WI38 (cell line): ENCODE data around the gene PTRH2.
A peak's percentile ranks its signal among the peaks of the same experiment; 100 is the strongest.

Source experiments
- H3K4me3 ChIP-seq: 2 replicates; pipeline ENCODE4 v1.5.1; 2011; ENCODE audit warnings: low read depth, mild to moderate bottlenecking, control low read depth, low read length
- CTCF ChIP-seq: IDR thresholded peaks from 2 replicates; pipeline ENCODE4 v1.5.1; 2012; ENCODE audit warnings: low read depth, mild to moderate bottlenecking, control low read depth, low read length

PTRH2 gene

GRCh38 chr17:59751955-59752413 is 44.8 kb upstream of the PTRH2 start:
- H3K4me3 ChIP-seq: no peak overlapping the region
- TF ChIP-seq CTCF: no peak

GRCh38 chr17:59748591-59748990 is 41.4 kb upstream of the PTRH2 start:
- TF ChIP-seq CTCF: no peak
- no peak overlapping the region for H3K4me3 ChIP-seq

DNA sequence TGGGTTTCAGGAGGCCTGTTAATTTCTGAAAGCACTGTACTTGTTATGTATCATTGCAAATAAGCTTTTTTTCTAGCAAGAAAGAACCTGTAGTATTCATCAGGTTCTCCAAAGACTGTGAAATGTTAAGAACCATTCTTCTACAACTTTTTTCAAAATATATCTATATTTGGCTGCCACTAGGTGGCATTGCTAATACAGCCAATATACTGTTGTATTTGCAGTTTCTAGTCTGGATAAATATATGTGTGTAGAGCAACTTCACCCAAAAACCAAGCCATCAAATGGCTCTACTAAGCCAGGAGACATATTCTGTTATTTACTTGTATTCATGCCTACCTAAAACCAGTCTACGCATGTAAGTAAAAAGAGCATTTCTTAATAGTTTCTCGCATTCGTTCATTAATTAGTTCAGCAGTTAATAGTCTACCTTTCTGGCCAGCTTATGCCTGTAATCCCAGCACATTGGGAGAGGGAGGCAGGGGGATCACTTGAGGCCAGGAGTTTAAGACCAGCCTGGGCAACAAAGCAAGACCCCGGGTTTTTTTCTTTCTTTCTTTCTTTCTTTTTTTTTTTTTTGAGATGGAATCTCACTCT is 39.7 kb upstream of the PTRH2 start:
- H3K4me3 ChIP-seq: no peak overlapping the region
- TF ChIP-seq CTCF: peak; percentile 21; the same call in 1 of the 2 replicates

GRCh38 chr17:59745040-59745439 is 37.8 kb upstream of the PTRH2 start:
- no peak overlapping the region for H3K4me3 ChIP-seq
- no peak for TF ChIP-seq CTCF

DNA sequence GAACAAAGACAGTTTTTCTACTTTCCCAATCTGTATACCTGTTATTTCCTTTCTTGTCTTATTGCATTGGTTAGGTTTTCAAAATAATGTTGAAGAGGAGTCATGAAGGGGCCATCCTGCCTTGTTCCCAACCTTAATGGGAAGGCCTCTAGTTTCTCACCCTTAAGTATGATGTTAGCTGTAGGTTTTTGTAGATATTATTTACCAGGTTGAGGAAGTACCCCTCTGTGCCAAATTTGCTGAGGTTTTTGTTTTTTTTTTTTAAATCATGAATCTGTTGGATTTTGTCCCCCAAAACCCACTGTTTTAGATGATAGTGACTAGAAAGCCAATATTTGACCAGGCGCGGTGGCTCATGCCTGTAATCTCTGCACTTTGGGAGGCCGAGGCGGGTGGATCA is 36.6 kb upstream of the PTRH2 start:
- H3K4me3 ChIP-seq: no peak overlapping the region
- no peak for TF ChIP-seq CTCF

DNA sequence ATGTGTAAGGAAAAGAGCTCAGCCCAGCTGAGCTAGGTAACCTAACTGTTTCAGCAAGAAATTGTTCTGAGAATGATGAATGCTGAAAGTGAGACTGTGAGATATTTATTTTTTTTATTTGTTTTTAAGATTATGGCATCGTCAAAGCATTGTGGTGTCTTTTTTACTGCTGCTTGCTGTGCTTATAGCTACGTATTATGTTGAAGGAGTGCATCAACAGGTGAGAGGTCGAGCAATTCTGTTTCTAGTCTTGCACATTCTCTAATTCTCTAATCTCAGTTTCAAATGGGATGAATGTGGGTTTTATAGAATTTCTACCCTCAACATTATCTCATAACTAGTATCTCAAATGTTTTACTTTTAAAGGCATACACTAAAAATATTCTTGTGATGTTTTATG is 30.1 kb upstream of the PTRH2 start:
- H3K4me3 ChIP-seq: no peak overlapping the region
- no peak for TF ChIP-seq CTCF

DNA sequence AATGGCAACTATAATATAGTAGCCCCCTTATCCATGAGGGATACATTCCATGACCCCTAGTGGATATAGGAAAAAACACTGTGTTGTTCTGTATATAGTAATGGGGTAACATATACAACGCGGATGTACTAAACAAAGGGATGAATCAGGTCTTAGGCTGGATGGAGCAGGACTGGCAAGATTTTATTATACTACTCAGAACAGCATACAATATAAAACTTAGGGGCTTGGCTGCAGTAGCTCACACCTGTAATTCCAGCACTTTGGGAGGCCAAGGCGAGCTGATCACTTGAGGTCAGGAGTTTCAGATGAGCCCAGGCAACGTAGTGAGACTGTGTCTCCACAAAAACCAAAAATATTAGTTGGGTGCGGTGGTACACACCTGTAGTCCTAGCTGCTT is 27.0 kb upstream of the PTRH2 start:
- H3K4me3 ChIP-seq: no peak overlapping the region
- no peak for TF ChIP-seq CTCF
